CD4-positive, alpha-beta T cell treated with Interleukin-21 for 1 hour (primary cell): Measurements from ENCODE around the gene CCSER1.
A peak's percentile ranks its signal among the peaks of the same experiment; 100 is the strongest.

Source experiments
- DNase-seq: peaks from one replicate; pipeline ENCODE4 v3.0.0-alpha.2; 2020

Gene CCSER1

GRCh38 chr4:90127223-90127705 is at the start of gene CCSER1:
Gene CCSER1, plus strand, starts transcription at chr4:90127394.
- peak; percentile 62 for DNase-seq

- DNase-seq = no peak
Measured at GRCh38 chr4:90078440-90078839, 48.8 kb upstream of the CCSER1 start.

- no peak for DNase-seq
Measured at GRCh38 chr4:90080116-90080515, 47.1 kb upstream of the CCSER1 start.

GRCh38 chr4:90081432-90082144 is 45.6 kb upstream of the CCSER1 start:
- DNase-seq = no peak

- DNase-seq = no peak
Measured at GRCh38 chr4:90082449-90082848, 44.7 kb upstream of the CCSER1 start.

GRCh38 chr4:90084277-90084966 is 42.8 kb upstream of the CCSER1 start:
- DNase-seq = no peak

GRCh38 chr4:90084967-90085295 is 42.3 kb upstream of the CCSER1 start:
- no peak for DNase-seq

- no peak for DNase-seq
Measured at GRCh38 chr4:90093526-90093925, 33.7 kb upstream of the CCSER1 start.

- DNase-seq = no peak
Measured at GRCh38 chr4:90095000-90095399, 32.2 kb upstream of the CCSER1 start.

GRCh38 chr4:90099812-90100211 is 27.4 kb upstream of the CCSER1 start:
- peak; percentile 4 for DNase-seq

- DNase-seq = no peak
Measured at GRCh38 chr4:90103991-90104390, 23.2 kb upstream of the CCSER1 start.

- no peak for DNase-seq
Measured at GRCh38 chr4:90105274-90105673, 21.9 kb upstream of the CCSER1 start.

- DNase-seq = no peak
Measured at GRCh38 chr4:90112715-90113114, 14.5 kb upstream of the CCSER1 start.

GRCh38 chr4:90113881-90114457 is 13.2 kb upstream of the CCSER1 start:
- no peak for DNase-seq

GRCh38 chr4:90118527-90119195 is 8.5 kb upstream of the CCSER1 start:
- DNase-seq = no peak

- no peak for DNase-seq
Measured at GRCh38 chr4:90120037-90120436, 7.2 kb upstream of the CCSER1 start.

- no peak for DNase-seq
Measured at GRCh38 chr4:90120815-90121214, 6.4 kb upstream of the CCSER1 start.

GRCh38 chr4:90121676-90122354 is 5.4 kb upstream of the CCSER1 start:
- no peak for DNase-seq

- no peak for DNase-seq
Measured at GRCh38 chr4:90122355-90122748, 4.8 kb upstream of the CCSER1 start.

- DNase-seq = no peak
Measured at GRCh38 chr4:90124276-90124675, 2.9 kb upstream of the CCSER1 start.

GRCh38 chr4:90126805-90127204 is 389 bp upstream of the CCSER1 start:
- DNase-seq = no peak

- DNase-seq = no peak
Measured at GRCh38 chr4:90127706-90128345, 632 bp downstream of the CCSER1 start.
